Measurements from ENCODE around the gene ADARB2.

ADARB2 gene

GRCh38 chr10:1579671-1580070 is 157.7 kb downstream of the ADARB2 start:
- Histone ChIP-seq H3K4me3 (ENCODE audit: low read length) (no peak overlapping the region), H3K9me3 (ENCODE audit: control insufficient read depth, low read length) (no peaks in the 10 kb centered on the region), H3K4me1 (ENCODE audit: control insufficient read depth, insufficient read depth, low read length) (no peaks in the 10 kb centered on the region)

GRCh38 chr10:1579141-1579491 is 158.2 kb downstream of the ADARB2 start:
- DNase-seq (ENCODE audit: low read depth) = no peak
- no peaks in the 10 kb centered on the region for H3K36me3 ChIP-seq (ENCODE audit: control insufficient read depth, insufficient read depth, low read length, severe bottlenecking)
- H3K9me3 ChIP-seq (ENCODE audit: control insufficient read depth, low read length) = no peaks in the 10 kb centered on the region
- H3K4me1 ChIP-seq (ENCODE audit: control insufficient read depth, insufficient read depth, low read length) = no peaks in the 10 kb centered on the region
- no peak overlapping the region for H3K4me3 ChIP-seq (ENCODE audit: low read length)
- no peak overlapping the region for H3K9ac ChIP-seq (ENCODE audit: low read length)
- no peaks in the 10 kb centered on the region for H3K27me3 ChIP-seq (replicated peaks; ENCODE audit: control insufficient read depth, insufficient read depth, low read length)

More at GRCh38 chr10:1579671-1580070, 157.7 kb downstream of the ADARB2 start:
- no peaks in the 10 kb centered on the region for H3K36me3 ChIP-seq (ENCODE audit: control insufficient read depth, insufficient read depth, low read length, severe bottlenecking)
- H3K9ac ChIP-seq (ENCODE audit: low read length) = no peak overlapping the region
- no peak for DNase-seq (ENCODE audit: low read depth)
- H3K27me3 ChIP-seq (replicated peaks; ENCODE audit: control insufficient read depth, insufficient read depth, low read length) = no peaks in the 10 kb centered on the region

- no peaks in the 10 kb centered on the region for H3K27me3 ChIP-seq (replicated peaks; ENCODE audit: control insufficient read depth, insufficient read depth, low read length)
- no peak for DNase-seq (ENCODE audit: low read depth)
- no peaks in the 10 kb centered on the region for H3K4me1 ChIP-seq (ENCODE audit: control insufficient read depth, insufficient read depth, low read length)
- H3K9me3 ChIP-seq (ENCODE audit: control insufficient read depth, low read length) = no peaks in the 10 kb centered on the region
- no peaks in the 10 kb centered on the region for H3K36me3 ChIP-seq (ENCODE audit: control insufficient read depth, insufficient read depth, low read length, severe bottlenecking)
- no peak overlapping the region for H3K4me3 ChIP-seq (ENCODE audit: low read length)
- H3K9ac ChIP-seq (ENCODE audit: low read length) = no peak overlapping the region
These were observed 158.8 kb downstream of the ADARB2 start for GRCh38 chr10:1578392-1579140.

DNA sequence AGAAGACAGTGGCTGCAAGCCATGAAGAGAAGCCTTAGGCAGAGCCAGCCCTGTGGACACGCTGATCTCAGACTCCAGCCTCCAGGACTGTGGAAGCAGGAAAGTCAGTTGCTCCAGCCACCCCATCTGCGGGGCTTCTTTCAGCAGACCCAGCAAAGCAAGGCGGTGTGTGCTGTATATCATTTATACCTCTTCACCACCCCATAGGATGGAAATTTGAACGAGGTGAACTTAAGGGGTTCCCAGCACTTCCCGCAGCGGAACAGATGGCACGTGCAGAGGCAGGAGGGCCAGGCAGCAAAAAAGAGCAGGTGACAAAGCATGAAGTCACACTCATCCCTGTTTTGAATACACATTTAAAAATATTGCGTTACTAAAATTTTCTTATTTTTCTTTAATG is 159.4 kb downstream of the ADARB2 start:
- no peaks in the 10 kb centered on the region for H3K9me3 ChIP-seq (ENCODE audit: control insufficient read depth, low read length)
- no peak for DNase-seq (ENCODE audit: low read depth)
- no peak overlapping the region for H3K4me3 ChIP-seq (ENCODE audit: low read length)
- no peaks in the 10 kb centered on the region for H3K36me3 ChIP-seq (ENCODE audit: control insufficient read depth, insufficient read depth, low read length, severe bottlenecking)
- no peaks in the 10 kb centered on the region for H3K27me3 ChIP-seq (replicated peaks; ENCODE audit: control insufficient read depth, insufficient read depth, low read length)
- H3K9ac ChIP-seq (ENCODE audit: low read length) = no peak overlapping the region
- H3K4me1 ChIP-seq (ENCODE audit: control insufficient read depth, insufficient read depth, low read length) = no peaks in the 10 kb centered on the region

- H3K4me3 ChIP-seq (ENCODE audit: low read length) = no peak overlapping the region
- H3K9me3 ChIP-seq (ENCODE audit: control insufficient read depth, low read length) = no peaks in the 10 kb centered on the region
- H3K36me3 ChIP-seq (ENCODE audit: control insufficient read depth, insufficient read depth, low read length, severe bottlenecking) = no peaks in the 10 kb centered on the region
- no peak overlapping the region for H3K9ac ChIP-seq (ENCODE audit: low read length)
- no peaks in the 10 kb centered on the region for H3K27me3 ChIP-seq (replicated peaks; ENCODE audit: control insufficient read depth, insufficient read depth, low read length)
- H3K4me1 ChIP-seq (ENCODE audit: control insufficient read depth, insufficient read depth, low read length) = no peaks in the 10 kb centered on the region
- DNase-seq (ENCODE audit: low read depth) = no peak
These were observed 160.0 kb downstream of the ADARB2 start for GRCh38 chr10:1577373-1577770.

GRCh38 chr10:1576467-1577372 is 160.6 kb downstream of the ADARB2 start:
- Histone ChIP-seq H3K4me3 (ENCODE audit: low read length) (no peak overlapping the region), H3K36me3 (ENCODE audit: control insufficient read depth, insufficient read depth, low read length, severe bottlenecking) (no peaks in the 10 kb centered on the region), H3K4me1 (ENCODE audit: control insufficient read depth, insufficient read depth, low read length) (no peaks in the 10 kb centered on the region), H3K9me3 (ENCODE audit: control insufficient read depth, low read length) (no peaks in the 10 kb centered on the region), H3K9ac (ENCODE audit: low read length) (no peak overlapping the region), H3K27me3 (replicated peaks; ENCODE audit: control insufficient read depth, insufficient read depth, low read length) (no peaks in the 10 kb centered on the region)
- no peak for DNase-seq (ENCODE audit: low read depth)

GRCh38 chr10:1575481-1576244 is 161.7 kb downstream of the ADARB2 start:
- H3K27me3 ChIP-seq (replicated peaks; ENCODE audit: control insufficient read depth, insufficient read depth, low read length) = no peaks in the 10 kb centered on the region
- H3K4me3 ChIP-seq (ENCODE audit: low read length) = no peak overlapping the region
- no peaks in the 10 kb centered on the region for H3K4me1 ChIP-seq (ENCODE audit: control insufficient read depth, insufficient read depth, low read length)
- H3K9ac ChIP-seq (ENCODE audit: low read length) = no peak overlapping the region
- no peak for DNase-seq (ENCODE audit: low read depth)
- H3K9me3 ChIP-seq (ENCODE audit: control insufficient read depth, low read length) = no peaks in the 10 kb centered on the region
- no peaks in the 10 kb centered on the region for H3K36me3 ChIP-seq (ENCODE audit: control insufficient read depth, insufficient read depth, low read length, severe bottlenecking)

DNA sequence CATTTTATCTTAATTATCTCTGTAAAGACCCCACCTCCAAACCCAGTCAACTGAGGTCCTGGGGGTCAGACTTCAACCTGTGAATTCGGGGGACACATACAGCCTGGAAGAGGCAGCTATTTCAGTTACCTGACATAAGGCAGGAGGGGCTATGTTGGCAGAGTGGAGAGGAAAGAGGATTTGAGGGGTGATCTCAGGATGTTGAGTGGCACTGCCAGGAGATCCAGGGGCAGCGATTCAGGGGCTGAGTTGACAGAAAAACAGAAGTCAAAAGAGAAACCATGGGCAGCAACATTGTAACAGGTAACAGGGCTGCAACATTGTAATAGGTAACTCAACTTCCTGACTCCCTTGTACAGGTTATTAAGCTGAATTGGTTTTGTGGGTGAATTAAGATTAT is 162.6 kb downstream of the ADARB2 start:
- Histone ChIP-seq H3K27me3 (replicated peaks; ENCODE audit: control insufficient read depth, insufficient read depth, low read length) (no peaks in the 10 kb centered on the region), H3K9ac (ENCODE audit: low read length) (no peak overlapping the region), H3K4me3 (ENCODE audit: low read length) (no peak overlapping the region), H3K9me3 (ENCODE audit: control insufficient read depth, low read length) (no peaks in the 10 kb centered on the region), H3K4me1 (ENCODE audit: control insufficient read depth, insufficient read depth, low read length) (no peaks in the 10 kb centered on the region), H3K36me3 (ENCODE audit: control insufficient read depth, insufficient read depth, low read length, severe bottlenecking) (no peaks in the 10 kb centered on the region)
- no peak for DNase-seq (ENCODE audit: low read depth)

GRCh38 chr10:1573981-1574380 is 163.3 kb downstream of the ADARB2 start:
- no peaks in the 10 kb centered on the region for H3K9me3 ChIP-seq (ENCODE audit: control insufficient read depth, low read length)
- no peak for DNase-seq (ENCODE audit: low read depth)

DNA sequence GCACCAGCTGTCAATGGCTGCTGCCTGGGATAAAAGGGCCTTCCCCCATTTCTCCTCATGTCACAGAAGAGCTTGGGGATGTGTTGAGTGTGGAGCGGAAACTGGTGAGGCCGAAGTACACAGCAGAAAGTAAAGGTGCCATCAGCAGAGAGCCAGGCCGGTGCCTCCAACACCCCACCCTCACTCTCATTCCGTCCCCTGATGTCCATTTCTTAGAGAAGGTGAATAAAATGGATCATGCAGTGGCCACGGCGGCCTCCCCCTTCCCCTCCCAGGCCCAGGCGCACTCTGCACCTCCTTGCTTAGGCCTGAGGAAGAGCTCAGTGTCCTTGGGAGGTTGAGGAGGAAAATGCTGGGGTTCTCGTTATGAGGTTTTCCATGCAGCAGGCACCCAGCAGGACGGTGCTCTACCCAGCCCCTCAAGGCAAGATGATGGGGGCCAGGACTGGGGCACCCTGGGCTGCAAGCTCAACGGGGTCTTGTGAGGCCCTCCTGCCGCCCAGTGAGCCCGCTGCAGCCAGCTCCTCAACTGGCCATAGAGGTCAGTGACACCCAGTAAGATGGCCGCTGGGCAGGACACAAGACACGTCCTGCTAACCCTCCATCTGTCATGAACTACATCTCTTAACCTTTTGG is 163.9 kb downstream of the ADARB2 start:
- no peaks in the 10 kb centered on the region for H3K36me3 ChIP-seq (ENCODE audit: control insufficient read depth, insufficient read depth, low read length, severe bottlenecking)
- H3K4me1 ChIP-seq (ENCODE audit: control insufficient read depth, insufficient read depth, low read length) = no peaks in the 10 kb centered on the region
- H3K9ac ChIP-seq (ENCODE audit: low read length) = no peak overlapping the region
- no peak overlapping the region for H3K4me3 ChIP-seq (ENCODE audit: low read length)
- H3K9me3 ChIP-seq (ENCODE audit: control insufficient read depth, low read length) = no peaks in the 10 kb centered on the region
- DNase-seq (ENCODE audit: low read depth) = no peak
- H3K27me3 ChIP-seq (replicated peaks; ENCODE audit: control insufficient read depth, insufficient read depth, low read length) = no peaks in the 10 kb centered on the region

More at GRCh38 chr10:1573981-1574380, 163.3 kb downstream of the ADARB2 start:
- Histone ChIP-seq H3K9ac (ENCODE audit: low read length) (no peak overlapping the region), H3K4me1 (ENCODE audit: control insufficient read depth, insufficient read depth, low read length) (no peaks in the 10 kb centered on the region), H3K4me3 (ENCODE audit: low read length) (no peak overlapping the region), H3K27me3 (replicated peaks; ENCODE audit: control insufficient read depth, insufficient read depth, low read length) (no peaks in the 10 kb centered on the region), H3K36me3 (ENCODE audit: control insufficient read depth, insufficient read depth, low read length, severe bottlenecking) (no peaks in the 10 kb centered on the region)

Data from adipocyte (in vitro differentiated cells).